GM18519 (cell line): Measurements from ENCODE around the gene EIF1.

ENCODE experiments used
- ATAC-seq: cut with Tn5 transposase; IDR thresholded peaks from one replicate; pipeline ENCODE4 v1.9.1; 2021; ENCODE audit warnings: mild to moderate bottlenecking, moderate library complexity; ENCODE audit not compliant: unreplicated experiment, low FRiP score

EIF1 gene

GRCh38 chr17:41654678-41655607 is 33.7 kb upstream of the EIF1 start:
- ATAC-seq, result no peak

DNA sequence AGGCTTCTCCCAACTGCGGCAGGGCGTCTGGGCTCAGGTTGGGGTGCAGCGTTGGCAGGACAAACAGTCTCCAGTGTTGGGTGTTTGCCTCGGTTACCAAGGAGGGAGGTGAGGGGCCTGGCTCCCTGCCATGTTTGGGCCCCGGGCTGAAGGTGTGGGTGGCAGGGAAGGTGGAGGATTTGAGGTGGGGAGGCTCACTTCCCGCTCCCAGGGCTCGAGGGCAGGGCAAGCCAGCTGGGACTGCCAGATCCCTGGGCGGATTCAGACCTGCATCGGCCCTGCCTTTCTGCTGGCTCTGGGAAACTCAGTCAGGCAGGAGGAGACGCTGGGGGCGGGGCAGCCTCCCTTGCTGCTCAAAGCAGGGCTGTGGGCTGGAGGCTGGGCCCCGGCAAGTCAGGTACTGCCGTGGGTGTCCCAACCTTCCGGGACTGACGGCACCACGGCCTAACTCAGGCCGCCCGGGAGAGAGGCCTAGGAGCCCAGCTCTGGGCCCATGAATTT is 33.0 kb upstream of the EIF1 start:
- ATAC-seq, result no peak

DNA sequence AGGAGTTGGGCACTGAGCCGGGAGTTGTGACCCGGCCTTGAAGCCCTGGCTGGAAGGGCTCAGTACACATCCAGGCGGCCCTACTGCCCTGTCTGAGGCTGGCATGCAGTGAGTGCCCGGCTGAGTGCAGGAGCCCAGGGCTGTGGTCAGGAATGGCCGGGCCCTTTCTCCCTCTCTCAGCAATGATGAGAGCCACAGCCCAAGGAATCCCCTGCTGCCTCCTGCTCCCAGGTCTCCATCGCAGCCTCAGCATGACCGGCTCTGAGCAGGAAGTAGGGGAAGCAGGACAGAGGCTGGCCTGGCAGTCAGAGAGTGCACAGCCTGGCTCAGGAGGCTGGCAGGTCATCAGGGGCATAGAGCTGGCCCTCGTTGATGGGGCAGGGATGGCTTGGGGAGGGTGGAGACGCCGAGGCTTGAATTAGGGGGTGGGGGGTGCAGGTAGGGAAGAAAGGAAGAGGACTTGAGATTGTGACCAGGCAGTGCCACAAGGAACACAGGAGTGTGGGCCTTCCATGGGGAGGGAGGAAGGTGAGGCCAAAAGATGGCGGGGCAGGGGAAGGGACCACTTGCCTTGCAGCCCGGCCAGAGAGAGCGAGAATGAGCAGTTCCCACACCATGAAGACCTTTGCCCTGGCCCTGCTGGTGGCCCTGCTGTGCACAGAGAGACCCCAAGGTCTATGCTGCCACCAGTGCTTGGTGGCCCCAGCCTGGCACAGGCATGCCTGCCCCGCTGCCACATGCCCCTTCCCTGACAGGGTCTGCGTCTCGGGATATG is 32.2 kb upstream of the EIF1 start:
- no peak for ATAC-seq

DNA sequence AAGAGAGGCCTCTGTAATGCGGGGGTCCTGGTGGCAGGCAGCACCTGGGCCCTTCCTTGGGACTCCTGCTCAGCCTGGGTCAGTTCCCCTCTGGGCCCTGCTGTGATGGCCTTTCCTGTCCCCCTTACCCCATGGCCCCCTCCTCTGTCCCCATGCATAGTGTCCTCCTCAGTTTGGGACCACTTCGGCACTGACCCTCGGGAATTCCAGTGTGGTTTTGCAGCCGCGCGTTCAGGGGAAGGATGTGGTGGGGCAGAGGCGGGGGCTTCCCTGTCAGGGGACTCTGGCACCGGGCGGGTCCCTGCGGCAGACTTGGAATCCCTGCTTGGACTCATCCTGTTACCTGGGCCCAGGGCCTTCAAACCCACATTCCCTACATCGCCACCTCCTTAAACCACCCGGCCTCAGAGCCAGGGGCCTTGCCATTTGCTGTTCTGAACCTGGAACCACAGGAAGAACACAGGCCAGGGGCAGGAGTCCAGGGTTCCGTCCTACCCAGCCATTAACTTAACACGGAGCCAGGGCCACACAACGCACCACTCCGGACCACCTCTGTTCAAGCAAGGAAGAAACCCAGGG is 31.4 kb upstream of the EIF1 start:
- ATAC-seq, result no peak

DNA sequence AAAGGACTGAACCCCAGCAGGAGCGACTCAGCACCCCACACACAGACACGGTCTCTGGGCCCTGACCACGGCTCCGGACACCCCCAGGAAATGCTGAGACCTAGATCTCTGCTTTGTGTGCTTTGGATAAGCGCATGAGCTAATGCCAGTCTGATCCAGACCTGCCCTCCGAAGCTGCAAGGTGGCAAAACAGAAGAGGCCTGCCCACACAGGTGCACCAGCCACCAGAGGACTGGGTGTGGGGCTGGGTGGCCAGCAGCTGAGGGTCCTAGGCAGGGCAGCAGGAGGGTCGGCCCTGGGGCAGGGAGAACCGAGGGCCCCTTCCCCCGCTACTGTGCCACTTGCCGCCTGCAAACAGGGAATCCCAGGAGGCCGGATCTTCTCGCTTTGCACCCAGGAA is 30.7 kb upstream of the EIF1 start:
- ATAC-seq, result no peak

DNA sequence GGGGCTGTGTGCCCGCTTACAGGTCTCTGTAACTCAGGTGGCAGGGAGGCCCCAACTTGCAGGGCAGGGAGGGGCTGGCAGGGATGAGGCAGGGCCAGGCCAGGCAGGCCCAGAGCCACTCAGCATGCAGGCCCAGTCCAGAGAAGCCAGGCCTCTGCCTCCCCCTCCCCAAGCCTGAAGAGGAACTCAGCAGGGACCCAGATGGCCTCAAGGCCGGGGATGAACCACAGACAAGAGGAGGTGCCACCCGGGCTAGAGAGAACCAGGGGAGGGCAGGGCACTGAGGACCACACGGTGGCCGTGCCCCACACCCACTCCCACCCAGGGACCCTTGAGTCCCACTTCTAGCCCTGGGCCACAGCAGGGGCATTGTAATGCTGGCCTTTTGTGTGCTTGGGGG is 29.8 kb upstream of the EIF1 start:
- ATAC-seq, result no peak

- no peak for ATAC-seq
Observed at GRCh38 chr17:41659427-41660212, 29.1 kb upstream of the EIF1 start.

- ATAC-seq, result no peak
Observed at GRCh38 chr17:41660221-41660711, 28.4 kb upstream of the EIF1 start.

DNA sequence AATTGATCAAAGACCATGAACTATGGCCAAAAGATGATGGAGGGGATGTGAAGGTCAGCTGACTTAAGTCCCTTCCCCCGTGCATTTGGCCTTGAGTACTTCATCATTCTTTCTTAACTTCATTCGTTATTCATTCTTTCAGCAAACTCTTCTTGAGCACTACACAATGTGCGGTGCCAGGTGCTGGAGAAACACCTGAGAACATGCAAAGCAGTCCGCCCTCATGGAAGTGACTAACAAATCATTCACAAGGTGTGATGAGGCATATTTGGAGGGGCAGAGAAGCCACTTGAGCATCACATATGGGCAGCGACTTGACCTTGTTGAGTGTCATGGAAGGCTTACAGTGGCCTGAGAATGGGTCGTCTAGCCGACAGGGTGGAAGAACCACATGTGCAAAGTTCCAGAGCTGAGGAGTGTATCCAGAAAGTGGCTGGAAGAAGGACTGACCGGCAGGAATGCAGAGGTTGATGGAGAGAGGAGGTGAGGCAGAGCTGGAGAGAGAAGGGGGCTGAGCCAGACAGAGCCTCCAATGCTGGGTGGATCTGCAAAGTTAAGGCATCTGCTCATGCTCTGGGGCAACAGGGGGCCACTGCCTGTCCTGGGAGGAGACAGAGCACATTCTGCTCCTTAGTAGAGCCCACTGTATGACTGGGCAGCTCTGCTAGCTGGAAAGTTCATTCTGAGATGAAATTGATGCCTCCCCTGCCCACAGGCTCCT is 25.1 kb upstream of the EIF1 start:
- ATAC-seq, result no peak

- ATAC-seq, result no peak
Observed at GRCh38 chr17:41664172-41664457, 24.6 kb upstream of the EIF1 start.

GRCh38 chr17:41664587-41665565 is 23.8 kb upstream of the EIF1 start:
- ATAC-seq, result no peak

GRCh38 chr17:41665566-41666236 is 23.0 kb upstream of the EIF1 start:
- peak; percentile 37 for ATAC-seq

DNA sequence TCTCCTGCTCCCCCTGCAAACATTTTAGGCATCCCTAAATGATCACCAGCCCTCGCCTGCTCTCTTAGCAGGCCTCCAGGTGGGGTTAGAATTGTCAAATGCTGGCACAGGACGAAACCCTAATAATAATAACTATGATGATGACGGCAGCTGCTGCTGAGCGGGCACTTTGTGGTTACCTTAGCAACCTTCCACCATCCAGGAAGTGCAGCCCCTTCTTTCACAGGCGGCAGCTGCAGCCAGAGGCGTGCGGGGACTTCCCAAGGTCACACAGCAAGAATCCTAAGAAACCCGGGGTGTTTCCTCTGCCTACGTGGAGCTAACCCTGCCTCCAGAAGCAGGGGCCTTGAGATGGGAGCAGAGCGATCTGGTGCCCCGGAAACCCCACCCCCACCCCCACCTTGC is 22.4 kb upstream of the EIF1 start:
- no peak for ATAC-seq

- no peak for ATAC-seq
Observed at GRCh38 chr17:41666708-41667279, 21.9 kb upstream of the EIF1 start.

GRCh38 chr17:41667280-41668041 is 21.2 kb upstream of the EIF1 start:
- no peak for ATAC-seq

- no peak for ATAC-seq
Observed at GRCh38 chr17:41672153-41672552, 16.5 kb upstream of the EIF1 start.
